Tibial nerve (tissue), 4 donors: ENCODE results near the gene FCER2. TPM values are rescaled to one million over a fixed set of nuclear protein-coding genes. Genes with fewer than 3 reads are reported as not detected.

Source experiments
- DNase-seq, 2 donors: peaks; one replicate each; pipeline ENCODE4 v3.0.0-alpha.2; 2019; ENCODE audit warnings: low spot score in 2 of 2
- H3K27ac ChIP-seq, 4 donors: fragments of 200-600 bp; sonication (generic) in 3 of 4; one replicate each; pipeline ENCODE4 v1.5.1; 2017 to 2019; ENCODE audit warnings: mild to moderate bottlenecking in 1 of 4
- H3K27me3 ChIP-seq, 2 donors: fragments of 200-600 bp; sonication (generic) in 1 of 2; one replicate each; pipeline versions ENCODE4 v1.5.1 to v1.6.0; 2017 to 2019
- H3K36me3 ChIP-seq, 3 donors: fragments of 200-600 bp; sonication (generic); one replicate each; pipeline ENCODE4 v1.5.1; 2018 to 2019
- H3K4me1 ChIP-seq, 4 donors: fragments of 200-600 bp; sonication (generic) in 3 of 4; one replicate each; pipeline ENCODE4 v1.5.1; 2017 to 2019
- H3K4me3 ChIP-seq, 4 donors: fragments of 200-600 bp; sonication (generic) in 3 of 4; one replicate each; pipeline ENCODE4 v1.5.1; 2017 to 2019; ENCODE audit warnings: mild to moderate bottlenecking in 1 of 4, moderate library complexity in 1 of 4
- H3K9me3 ChIP-seq, 4 donors: fragments of 200-600 bp; sonication (generic) in 3 of 4; one replicate each; pipeline ENCODE4 v1.5.1; 2017 to 2019
- EP300 ChIP-seq, 2 donors: sonication (generic); formaldehyde crosslinking; IDR thresholded peaks; one replicate each; pipeline ENCODE4 v1.6.1; 2017; ENCODE audit warnings: antibody characterized with exemption in 2 of 2, mild to moderate bottlenecking in 1 of 2
- POLR2A ChIP-seq, 2 donors: fragments of 450-650 bp; IDR thresholded peaks; one replicate each; pipeline ENCODE4 v1.6.1; 2017; ENCODE audit warnings: antibody characterized with exemption in 2 of 2, mild to moderate bottlenecking in 2 of 2, moderate library complexity in 2 of 2
- WGBS, 2 donors: methylation state at CpG; one replicate each; pipeline ENCODE4 v1.1.5; 2018; 5-methylcytosine and 5-hydroxymethylcytosine counted together
- total RNA-seq, 4 donors: library from RNA; depleted of rRNA; stranded (reverse); fragments of >200 nt; gene quantifications; one replicate each; pipeline ENCODE4 v1.1.0, GENCODE V29; 2016
- TF ChIP-seq, protein P1 (sequence below), 5 experiments: fragments of 200-600 bp in 3 of 5; fragments of 450-650 bp in 2 of 5; sonication (generic) in 3 of 5; IDR thresholded peaks; one replicate each; pipeline ENCODE4 v1.5.1; 2016 to 2019; ENCODE audit warnings: antibody characterized with exemption in 5 of 5, mild to moderate bottlenecking in 3 of 5, moderate library complexity in 2 of 5

Gene FCER2
- total RNA-seq, 4 donors from 2014 or later, result 0.90 to 1.0 TPM; not detected in 2

DNA sequence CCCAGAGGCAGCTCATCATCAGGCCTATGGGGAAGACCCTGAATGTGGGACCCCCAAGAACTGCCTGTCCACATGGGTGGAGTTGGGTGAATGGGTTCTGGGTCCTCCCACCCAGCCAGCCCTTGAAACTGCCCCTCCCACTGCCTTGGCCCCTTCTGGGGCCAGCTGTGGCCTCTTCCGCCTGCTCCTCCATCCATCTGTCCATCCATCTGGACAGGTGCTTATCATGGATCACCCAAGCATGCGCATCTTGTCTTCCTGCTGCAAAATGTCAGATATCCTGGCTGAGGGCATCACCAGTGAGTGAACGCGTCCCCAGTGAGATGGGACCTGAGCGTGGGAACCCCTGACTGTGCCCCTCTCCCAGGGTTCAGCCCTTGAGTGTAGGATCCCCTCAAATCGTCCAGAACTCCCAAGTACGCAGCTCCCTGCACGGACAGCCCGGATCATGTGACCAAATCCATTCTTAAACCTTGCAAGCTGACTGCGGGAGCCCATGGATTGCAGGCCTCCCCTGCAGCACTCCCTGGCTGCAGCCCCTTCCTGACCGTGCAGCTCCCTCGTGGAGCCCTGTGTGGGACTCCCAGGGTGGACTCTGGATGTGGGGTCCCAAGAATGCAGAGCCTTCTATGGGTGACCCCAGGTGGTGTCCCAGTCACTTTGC is 63.0 kb downstream of the FCER2 start:
- H3K4me3 ChIP-seq, result no peak overlapping the region
- peaks cover 0 to 31% of the 10 kb centered on the region in 2 donors for H3K27me3 ChIP-seq
- H3K9me3 ChIP-seq, result no peaks in the 10 kb centered on the region
- DNase-seq, result no peak
- no peak overlapping the region for H3K27ac ChIP-seq
- no peak for TF ChIP-seq EP300 (IDR thresholded peaks at IDR 0.05)
- TF ChIP-seq, protein P1, sequence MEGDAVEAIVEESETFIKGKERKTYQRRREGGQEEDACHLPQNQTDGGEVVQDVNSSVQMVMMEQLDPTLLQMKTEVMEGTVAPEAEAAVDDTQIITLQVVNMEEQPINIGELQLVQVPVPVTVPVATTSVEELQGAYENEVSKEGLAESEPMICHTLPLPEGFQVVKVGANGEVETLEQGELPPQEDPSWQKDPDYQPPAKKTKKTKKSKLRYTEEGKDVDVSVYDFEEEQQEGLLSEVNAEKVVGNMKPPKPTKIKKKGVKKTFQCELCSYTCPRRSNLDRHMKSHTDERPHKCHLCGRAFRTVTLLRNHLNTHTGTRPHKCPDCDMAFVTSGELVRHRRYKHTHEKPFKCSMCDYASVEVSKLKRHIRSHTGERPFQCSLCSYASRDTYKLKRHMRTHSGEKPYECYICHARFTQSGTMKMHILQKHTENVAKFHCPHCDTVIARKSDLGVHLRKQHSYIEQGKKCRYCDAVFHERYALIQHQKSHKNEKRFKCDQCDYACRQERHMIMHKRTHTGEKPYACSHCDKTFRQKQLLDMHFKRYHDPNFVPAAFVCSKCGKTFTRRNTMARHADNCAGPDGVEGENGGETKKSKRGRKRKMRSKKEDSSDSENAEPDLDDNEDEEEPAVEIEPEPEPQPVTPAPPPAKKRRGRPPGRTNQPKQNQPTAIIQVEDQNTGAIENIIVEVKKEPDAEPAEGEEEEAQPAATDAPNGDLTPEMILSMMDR (IDR thresholded peaks at IDR 0.05), result no peak
- no peak for TF ChIP-seq POLR2A (IDR thresholded peaks at IDR 0.05)
- no peaks in the 10 kb centered on the region for H3K36me3 ChIP-seq
- H3K4me1 ChIP-seq, result peaks cover 0 to 8% (median 0%) of the 10 kb centered on the region in 4 donors
- 66 to 75% methylated on average over 10 to 12 of the region's 12 CpGs for WGBS, 2 donors

Other genes with a start within 250 kb of the FCER2 start
- gene PEX11G, start 213.1 kb downstream of the FCER2 start, total RNA-seq, result 1 to 10 TPM; 4.4 to 9.2 (median 7.8) TPM
- gene ZNF358, start 186.0 kb downstream of the FCER2 start, total RNA-seq, result 10 to 100 TPM; 40.0 to 84.0 (median 69.2) TPM
- gene MCOLN1, start 179.5 kb downstream of the FCER2 start, total RNA-seq, result 10 to 100 TPM; 21.3 to 52.2 (median 31.3) TPM
- gene PNPLA6, start 166.4 kb downstream of the FCER2 start, total RNA-seq, result 100 to 1,000 TPM in 1 of 4 donors, 10 to 100 TPM in 3; 66.3 to 138 (median 68.3) TPM
- not detected for gene CAMSAP3, start 106.3 kb downstream of the FCER2 start, total RNA-seq
- 10 to 100 TPM; 51.6 to 62.0 (median 54.3) TPM for gene XAB2, start 72.6 kb downstream of the FCER2 start, total RNA-seq
- gene PET100, start 72.3 kb downstream of the FCER2 start, total RNA-seq, result 10 to 100 TPM; 10.8 to 39.9 (median 30.6) TPM
- gene PCP2, start 68.4 kb downstream of the FCER2 start, total RNA-seq, result not detected
- gene STXBP2, start 65.0 kb downstream of the FCER2 start, total RNA-seq, result 10 to 100 TPM in 2 of 4 donors, 1 to 10 TPM in 2; 8.7 to 24.0 (median 13.0) TPM
- not detected for gene RETN, start 33.1 kb downstream of the FCER2 start, total RNA-seq
- 1 to 10 TPM in 1 of 4 donors, not detected in 3; 1.5 TPM for gene MCEMP1, start 25.0 kb downstream of the FCER2 start, total RNA-seq
- 10 to 100 TPM; 26.9 to 47.5 (median 37.0) TPM for gene TRAPPC5, start 21.3 kb downstream of the FCER2 start, total RNA-seq
- gene CLEC4G, start 30.0 kb upstream of the FCER2 start, total RNA-seq, result 10 to 100 TPM in 1 of 4 donors, 1 to 10 TPM in 1, under 1 TPM in 1, not detected in 1; 0.59 to 16.5 (median 1.7) TPM
- gene CD209, start 45.4 kb upstream of the FCER2 start, total RNA-seq, result 10 to 100 TPM in 1 of 4 donors, 1 to 10 TPM in 3; 2.6 to 12.6 (median 5.0) TPM
- 1 to 10 TPM in 1 of 4 donors, not detected in 3; 2.4 TPM for gene CLEC4M, start 61.1 kb upstream of the FCER2 start, total RNA-seq
- gene EVI5L, start 128.1 kb upstream of the FCER2 start, total RNA-seq, result 10 to 100 TPM; 14.4 to 30.3 (median 17.7) TPM
- gene PRR36, start 172.3 kb upstream of the FCER2 start, total RNA-seq, result 1 to 10 TPM in 1 of 4 donors, not detected in 3; 2.5 TPM
- gene LRRC8E, start 186.4 kb upstream of the FCER2 start, total RNA-seq, result 1 to 10 TPM in 1 of 4 donors, under 1 TPM in 1, not detected in 2; 0.59 to 1.2 TPM
- gene MAP2K7, start 201.7 kb upstream of the FCER2 start, total RNA-seq, result 10 to 100 TPM; 11.1 to 31.2 (median 20.9) TPM
- not detected for gene TGFBR3L, start 212.7 kb upstream of the FCER2 start, total RNA-seq
- gene SNAPC2, start 218.2 kb upstream of the FCER2 start, total RNA-seq, result 10 to 100 TPM; 11.6 to 26.4 (median 16.1) TPM
- 1 to 10 TPM in 3 of 4 donors, under 1 TPM in 1; 0.66 to 7.2 (median 3.0) TPM for gene CTXN1, start 224.0 kb upstream of the FCER2 start, total RNA-seq
- gene TIMM44, start 241.5 kb upstream of the FCER2 start, total RNA-seq, result 10 to 100 TPM; 60.1 to 91.3 (median 77.1) TPM